HG02571 (cell line): ENCODE data around the gene CDK5RAP1.

Experiments
- ATAC-seq: cut with Tn5 transposase; IDR thresholded peaks from one replicate; pipeline ENCODE4 v1.9.1; 2021; ENCODE audit warnings: mild to moderate bottlenecking, moderate library complexity; ENCODE audit not compliant: unreplicated experiment

Gene CDK5RAP1

GRCh38 chr20:33337531-33338165 is 63.7 kb downstream of the CDK5RAP1 start:
- ATAC-seq = no peak

GRCh38 chr20:33337119-33337518 is 64.2 kb downstream of the CDK5RAP1 start:
- no peak for ATAC-seq

- no peak for ATAC-seq
Observed at GRCh38 chr20:33336375-33336774, 64.9 kb downstream of the CDK5RAP1 start.

- no peak for ATAC-seq
Observed at GRCh38 chr20:33334111-33334510, 67.2 kb downstream of the CDK5RAP1 start.

- no peak for ATAC-seq
Observed at GRCh38 chr20:33333616-33334015, 67.7 kb downstream of the CDK5RAP1 start.

- ATAC-seq = no peak
Observed at GRCh38 chr20:33332905-33333456, 68.3 kb downstream of the CDK5RAP1 start.

- ATAC-seq = no peak
Observed at GRCh38 chr20:33328157-33329137, 72.9 kb downstream of the CDK5RAP1 start.

GRCh38 chr20:33325350-33325749 is 76.0 kb downstream of the CDK5RAP1 start:
- no peak for ATAC-seq

- no peak for ATAC-seq
Observed at GRCh38 chr20:33323236-33323635, 78.1 kb downstream of the CDK5RAP1 start.

GRCh38 chr20:33322456-33322855 is 78.9 kb downstream of the CDK5RAP1 start:
- no peak for ATAC-seq

GRCh38 chr20:33320006-33320405 is 81.3 kb downstream of the CDK5RAP1 start:
- no peak for ATAC-seq

- ATAC-seq = no peak
Observed at GRCh38 chr20:33318096-33318429, 83.3 kb downstream of the CDK5RAP1 start.

- ATAC-seq = no peak
Observed at GRCh38 chr20:33317424-33318095, 83.8 kb downstream of the CDK5RAP1 start.

- ATAC-seq = no peak
Observed at GRCh38 chr20:33316958-33317357, 84.4 kb downstream of the CDK5RAP1 start.

GRCh38 chr20:33316343-33316742 is 85.0 kb downstream of the CDK5RAP1 start:
- no peak for ATAC-seq

GRCh38 chr20:33313686-33314314 is 87.5 kb downstream of the CDK5RAP1 start:
- ATAC-seq = no peak

- no peak for ATAC-seq
Observed at GRCh38 chr20:33312583-33312982, 88.7 kb downstream of the CDK5RAP1 start.

- ATAC-seq = no peak
Observed at GRCh38 chr20:33311996-33312395, 89.3 kb downstream of the CDK5RAP1 start.

GRCh38 chr20:33311011-33311410 is 90.3 kb downstream of the CDK5RAP1 start:
- ATAC-seq = no peak

- ATAC-seq = no peak
Observed at GRCh38 chr20:33310327-33310899, 90.9 kb downstream of the CDK5RAP1 start.

- ATAC-seq = no peak
Observed at GRCh38 chr20:33309631-33310030, 91.7 kb downstream of the CDK5RAP1 start.
